Measurements from ENCODE around the gene NT5DC2.
A peak's percentile ranks its signal among the peaks of the same experiment; 100 is the strongest.
"Not testable (repeated sequence)": the region's sequence is repeated elsewhere in the genome, so short reads cannot be mapped to it uniquely, and the experiment has no call there.

NT5DC2 gene

DNA sequence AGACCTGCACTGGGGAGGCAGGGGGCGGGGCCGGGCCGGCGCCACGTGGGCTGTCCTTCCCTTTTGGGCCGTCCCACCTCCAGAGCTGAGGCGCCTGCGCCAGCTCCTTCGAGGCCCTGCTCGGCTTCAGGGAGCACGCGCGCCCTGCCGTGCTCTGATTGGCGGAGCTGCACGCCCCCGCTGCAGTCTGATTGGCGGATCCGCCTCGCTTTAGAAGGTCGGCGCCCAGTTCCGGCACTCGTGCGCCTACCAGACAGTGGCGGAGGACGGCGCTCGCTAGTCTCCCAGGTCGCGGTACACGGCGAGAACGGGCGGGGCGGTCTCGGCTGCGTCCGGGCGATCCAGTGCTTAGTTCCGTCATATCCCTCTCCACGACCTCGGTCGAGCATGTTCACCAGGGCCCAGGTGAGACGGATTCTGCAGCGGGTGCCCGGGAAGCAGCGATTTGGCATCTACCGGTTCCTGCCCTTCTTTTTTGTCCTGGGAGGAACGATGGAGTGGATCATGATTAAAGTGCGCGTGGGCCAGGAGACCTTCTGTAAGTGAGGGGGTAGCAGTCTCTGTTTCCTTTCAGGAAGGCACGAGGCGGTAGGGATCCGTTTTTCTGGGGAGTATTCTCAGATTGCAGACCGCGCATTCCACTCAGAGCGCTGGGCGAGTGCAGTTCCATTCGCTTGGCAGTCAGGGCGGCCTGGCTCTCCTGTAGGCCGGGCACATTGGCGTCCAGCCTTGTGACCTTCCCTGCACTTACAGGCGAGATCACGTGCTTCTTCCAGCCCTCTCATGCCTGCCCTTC lies 2.9 kb upstream of the NT5DC2 start, which contains the start of gene UQCC5:
Gene UQCC5 (plus strand): TSS at position 237 of the 796 bp plus-strand sequence. CDS start 151 bp downstream, at position 388.
- peak; percentile 96 for DNase-seq

GRCh38 chr3:52536112-52536368 lies 2.4 kb upstream of the NT5DC2 start:
- no peak for DNase-seq

GRCh38 chr3:52535411-52536111 lies 1.9 kb upstream of the NT5DC2 start:
- no peak for DNase-seq

- no peak for DNase-seq
These were observed 875 bp upstream of the NT5DC2 start for GRCh38 chr3:52534281-52535183.

DNA sequence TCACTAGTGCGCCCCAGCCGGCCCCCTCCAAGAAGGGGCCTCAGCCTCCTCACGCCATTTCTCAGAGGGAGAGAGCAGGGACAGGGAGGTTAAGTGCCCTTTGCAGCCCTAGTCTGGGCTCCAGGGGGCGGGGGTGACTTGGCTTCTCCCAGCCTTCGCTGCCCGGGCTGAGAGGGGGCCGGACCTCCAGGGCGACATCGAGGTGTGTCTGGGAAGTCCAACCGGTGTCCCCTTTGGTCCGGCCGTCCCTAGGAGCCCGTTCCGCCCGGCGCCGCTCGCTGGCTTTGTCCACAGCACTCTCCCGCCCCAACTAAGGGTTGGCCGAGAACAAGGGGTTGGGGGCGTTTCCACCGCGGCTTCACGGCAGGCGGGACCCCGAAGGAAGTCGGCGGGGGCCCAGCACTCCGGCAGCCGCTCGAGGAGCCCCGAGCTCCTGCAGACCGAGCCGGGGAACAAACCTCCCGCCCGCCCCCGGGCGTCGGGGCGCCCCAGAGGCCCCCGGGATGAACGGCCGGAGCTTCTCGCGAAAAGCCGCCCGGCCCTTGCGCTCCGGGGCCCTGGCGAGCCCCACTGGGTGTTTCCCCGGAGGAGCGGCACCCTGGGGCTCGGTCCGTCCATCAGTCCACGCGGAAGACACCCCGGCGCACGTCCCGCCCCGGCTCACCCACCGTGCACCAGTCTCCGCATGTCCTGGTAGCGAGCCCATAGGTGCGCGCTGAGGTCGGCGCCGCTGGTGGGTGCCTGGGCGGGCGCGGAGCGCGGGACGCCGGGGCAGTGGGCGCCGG lies 627 bp downstream of the NT5DC2 start:
- DNase-seq, result peak; percentile 30

DNA sequence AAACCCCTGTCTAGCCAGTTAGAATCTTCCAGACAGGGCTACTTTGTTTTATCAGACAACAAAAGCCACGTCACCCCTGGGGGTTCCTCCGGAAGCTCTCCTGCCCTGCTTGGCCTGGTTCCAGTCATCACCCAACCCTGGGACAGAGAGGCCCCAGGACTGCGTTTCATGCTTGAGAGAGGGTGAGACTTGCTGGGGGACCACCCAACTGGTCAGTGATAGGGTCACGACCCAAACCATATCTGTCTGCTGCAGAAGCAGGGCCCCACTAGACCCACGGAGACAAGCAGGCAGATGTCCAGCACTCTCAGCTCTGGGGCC lies 1.2 kb downstream of the NT5DC2 start:
- no peak for DNase-seq

GRCh38 chr3:52531860-52532516 lies 1.7 kb downstream of the NT5DC2 start:
- DNase-seq, result no peak

GRCh38 chr3:52530918-52531826 lies 2.5 kb downstream of the NT5DC2 start:
- no peak for DNase-seq

DNA sequence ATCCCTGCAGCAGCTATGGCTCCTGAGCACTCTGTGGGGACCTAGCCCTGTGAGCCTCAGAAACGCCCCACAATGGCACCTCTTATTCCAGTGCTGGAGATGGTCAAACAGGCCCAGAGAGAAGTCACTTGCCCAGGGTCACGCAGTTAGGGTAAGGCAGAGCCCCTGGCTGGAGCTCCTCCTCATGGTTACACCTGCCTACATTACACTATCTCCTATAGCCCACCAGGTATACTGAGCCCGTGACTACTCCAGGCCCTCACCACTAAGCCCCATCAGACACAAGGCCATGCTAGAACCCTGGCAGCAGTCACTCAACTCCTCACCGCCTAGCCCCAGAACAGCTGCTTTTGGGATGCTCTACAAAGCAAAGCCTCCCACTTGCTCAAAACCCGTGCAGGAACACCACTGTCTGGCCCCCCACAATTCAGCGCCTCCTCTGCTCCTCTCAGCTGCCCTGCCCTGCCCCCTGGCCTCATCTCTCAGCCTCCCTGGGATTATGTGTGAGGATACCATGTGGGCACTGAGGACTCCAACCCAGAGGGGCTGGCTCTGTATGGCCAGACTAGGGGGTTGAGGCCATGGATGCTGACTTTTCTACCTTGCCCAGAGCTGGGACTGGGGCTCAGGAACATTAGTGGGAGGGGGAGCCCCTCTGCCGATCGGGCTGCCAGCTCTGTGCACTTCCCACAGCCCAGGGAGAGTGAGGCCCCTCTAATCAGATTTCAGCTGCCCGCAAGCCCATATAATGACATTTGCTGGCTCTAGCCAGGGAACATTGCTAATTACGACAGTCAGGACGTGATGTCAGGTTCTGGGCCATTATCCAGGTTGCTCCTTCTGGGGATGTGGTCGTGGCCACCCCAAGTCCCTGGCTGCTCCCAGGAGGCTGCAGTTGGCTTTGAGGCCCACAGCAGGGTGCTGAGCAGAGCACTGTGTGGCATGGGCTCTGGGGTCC lies 4.0 kb downstream of the NT5DC2 start:
- DNase-seq, result no peak

- DNase-seq, result no peak
These were observed 4.9 kb downstream of the NT5DC2 start for GRCh38 chr3:52528586-52529375.

- no peak for DNase-seq
These were observed 5.7 kb downstream of the NT5DC2 start for GRCh38 chr3:52527732-52528585.

GRCh38 chr3:52527039-52527731 lies 6.5 kb downstream of the NT5DC2 start:
- no peak for DNase-seq

DNA sequence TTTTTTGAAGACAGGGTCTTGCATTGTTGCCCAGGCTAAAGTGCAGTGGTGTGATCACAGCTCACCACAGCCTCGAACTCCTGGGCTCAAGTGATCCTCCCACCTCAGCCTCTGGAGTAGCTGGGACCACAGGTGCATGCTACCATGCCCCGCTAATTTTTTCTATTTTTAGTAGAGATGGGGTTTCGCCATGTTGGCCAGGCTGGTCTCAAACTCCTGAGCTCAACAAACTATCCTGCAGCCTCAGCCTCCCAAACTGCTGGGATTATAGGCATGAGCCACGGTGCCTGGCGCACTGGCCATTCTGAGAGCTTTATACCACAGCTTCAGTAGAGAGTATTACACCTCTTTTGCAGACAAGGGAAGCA lies 7.0 kb downstream of the NT5DC2 start:
- DNase-seq, result not testable (repeated sequence)

DNA sequence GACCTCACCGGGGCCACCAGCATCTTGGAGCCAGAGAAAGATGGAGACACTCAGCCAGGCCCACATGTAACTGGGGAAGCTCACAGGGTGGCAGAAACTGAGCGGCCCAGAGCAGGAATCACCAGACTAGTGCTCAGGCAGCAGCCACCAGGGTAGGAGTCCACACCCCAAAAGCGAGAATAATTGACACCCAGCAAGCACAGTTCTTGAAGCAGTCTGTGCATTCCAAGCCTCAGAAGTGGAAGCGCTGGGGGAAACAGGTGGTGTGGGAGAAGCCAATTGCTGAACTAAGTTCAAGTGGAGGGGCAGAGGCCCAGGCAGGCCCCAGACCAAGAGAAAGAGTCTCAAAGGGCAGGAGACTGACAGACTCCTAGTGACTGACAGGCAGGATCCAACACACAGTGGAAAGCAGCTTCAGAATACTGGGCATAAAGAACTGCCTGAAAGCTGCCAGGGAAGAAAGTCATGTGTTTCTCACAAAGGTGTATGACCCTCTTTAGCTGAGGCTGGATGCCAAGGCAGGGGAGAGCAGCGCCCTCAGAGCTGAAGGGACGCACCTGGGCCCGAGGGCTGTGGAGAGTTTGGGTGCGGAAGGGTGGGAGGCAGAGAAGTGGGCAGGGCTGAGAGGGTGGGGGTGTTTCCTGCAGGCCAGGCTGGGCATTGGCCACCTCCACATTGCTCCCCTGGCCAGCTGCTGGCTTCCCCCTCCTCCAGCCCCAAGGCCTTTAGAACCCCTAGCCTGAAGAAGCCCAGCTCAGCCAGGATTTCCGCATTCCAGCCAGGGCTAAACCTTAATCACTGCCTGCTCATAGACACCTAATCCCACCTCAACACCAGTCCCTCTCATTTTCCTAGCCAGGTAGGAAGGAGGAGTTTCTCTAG lies 7.7 kb downstream of the NT5DC2 start:
- no peak for DNase-seq

GRCh38 chr3:52524752-52525679 lies 8.6 kb downstream of the NT5DC2 start:
- DNase-seq, result no peak

Measured in activated gamma-delta T cell (primary cell).